Activated CD4-positive, alpha-beta T cell treated with anti-CD3 and anti-CD28 coated beads, Interleukin-2, amount 50 U/mL, for 16 hours (primary cell): ENCODE data around the gene KYAT1.

Experiments used
- DNase-seq: peaks from one replicate; pipeline ENCODE4 v3.0.0-alpha.2; 2020

KYAT1 gene

DNA sequence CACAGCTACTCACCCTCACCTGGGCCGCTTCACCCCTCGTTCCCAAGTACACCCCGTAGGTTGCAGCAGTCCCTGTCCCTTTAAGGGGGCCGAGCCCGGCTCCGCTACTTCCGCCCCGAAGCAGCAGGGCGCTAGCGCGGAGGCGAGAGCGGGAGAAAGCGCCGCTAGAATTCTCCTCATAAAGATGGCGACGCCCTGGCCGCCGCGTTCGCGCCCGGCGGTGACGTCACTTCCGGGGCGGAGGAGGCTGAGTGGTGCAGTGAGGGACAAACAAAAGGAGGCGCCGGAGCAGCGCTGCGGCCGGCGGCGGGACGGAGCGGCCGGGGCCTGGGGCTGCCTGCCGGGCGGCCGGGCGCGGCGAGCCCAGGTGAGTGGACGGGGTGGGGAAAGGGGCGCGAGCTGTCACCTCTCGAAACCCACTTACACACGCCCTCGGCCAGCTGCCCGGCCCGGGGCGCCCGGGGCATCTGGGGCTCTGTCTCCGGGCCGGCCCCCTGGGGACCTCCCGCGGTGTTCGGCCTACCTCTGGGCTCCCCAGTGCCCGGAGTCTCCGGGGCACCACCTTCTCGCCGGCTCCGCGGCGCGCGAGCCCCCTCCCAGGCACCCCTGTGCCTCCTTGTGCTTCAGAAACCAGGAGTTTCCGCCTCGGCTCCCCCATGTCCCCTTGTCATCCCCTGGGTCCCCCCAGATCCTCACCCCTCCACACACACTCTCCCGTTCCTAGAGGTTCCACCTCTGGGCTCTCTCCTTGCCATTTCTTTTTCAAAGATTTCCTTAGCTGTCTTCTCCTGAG, at the start of gene KYAT1, which contains the start of gene LRRC8A:
Gene KYAT1, minus strand, starts transcription at position 67 of the 793 bp plus-strand sequence. CDS start 36,545 bp downstream, outside the sequence.
Gene LRRC8A, plus strand, starts transcription at position 250 of the 793 bp plus-strand sequence. CDS start 25,032 bp downstream, outside the sequence.
- DNase-seq = peak; percentile 98

DNA sequence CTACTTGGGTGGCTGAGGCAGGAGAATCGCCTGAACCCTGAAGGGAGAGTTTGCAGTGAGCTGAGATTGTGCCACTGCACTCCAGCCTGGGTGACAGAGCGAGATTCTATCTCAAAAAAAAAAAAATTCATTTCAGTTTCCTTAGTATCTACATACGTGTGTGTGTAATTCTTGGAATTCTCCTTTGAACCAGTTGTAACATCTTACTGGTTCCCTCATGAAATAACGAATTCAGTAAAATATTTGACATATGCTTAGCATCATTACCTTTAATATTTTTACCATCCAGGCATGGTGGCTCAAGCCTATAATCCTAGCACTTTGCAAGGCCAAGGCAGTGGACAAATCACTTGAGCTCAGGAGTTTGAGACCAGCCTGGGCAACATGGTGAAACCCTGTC, 47.8 kb upstream of the KYAT1 start:
- no peak for DNase-seq

DNA sequence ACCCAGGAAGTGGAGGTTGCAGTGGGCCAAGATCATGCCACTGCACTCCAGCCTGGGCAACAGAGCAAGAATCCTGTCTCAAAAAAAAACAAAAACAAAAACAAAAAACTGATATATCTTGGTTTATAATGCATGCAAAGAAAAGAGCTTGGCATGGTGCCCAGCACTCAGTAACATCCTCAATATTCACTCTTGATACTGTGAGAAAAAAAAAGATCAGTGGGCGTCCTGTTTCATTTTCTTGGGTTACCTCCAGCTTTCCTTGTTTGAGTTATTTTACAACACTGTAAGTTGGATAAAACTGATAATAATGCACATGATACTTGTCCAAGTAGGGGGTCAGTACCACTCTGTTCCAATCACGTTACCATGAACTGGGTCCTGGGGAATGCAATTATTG, 46.9 kb upstream of the KYAT1 start:
- DNase-seq = no peak

GRCh38 chr9:128927731-128928411, 46.1 kb upstream of the KYAT1 start:
- peak; percentile 44 for DNase-seq

- no peak for DNase-seq
Measured at GRCh38 chr9:128923493-128923883, 41.7 kb upstream of the KYAT1 start.

DNA sequence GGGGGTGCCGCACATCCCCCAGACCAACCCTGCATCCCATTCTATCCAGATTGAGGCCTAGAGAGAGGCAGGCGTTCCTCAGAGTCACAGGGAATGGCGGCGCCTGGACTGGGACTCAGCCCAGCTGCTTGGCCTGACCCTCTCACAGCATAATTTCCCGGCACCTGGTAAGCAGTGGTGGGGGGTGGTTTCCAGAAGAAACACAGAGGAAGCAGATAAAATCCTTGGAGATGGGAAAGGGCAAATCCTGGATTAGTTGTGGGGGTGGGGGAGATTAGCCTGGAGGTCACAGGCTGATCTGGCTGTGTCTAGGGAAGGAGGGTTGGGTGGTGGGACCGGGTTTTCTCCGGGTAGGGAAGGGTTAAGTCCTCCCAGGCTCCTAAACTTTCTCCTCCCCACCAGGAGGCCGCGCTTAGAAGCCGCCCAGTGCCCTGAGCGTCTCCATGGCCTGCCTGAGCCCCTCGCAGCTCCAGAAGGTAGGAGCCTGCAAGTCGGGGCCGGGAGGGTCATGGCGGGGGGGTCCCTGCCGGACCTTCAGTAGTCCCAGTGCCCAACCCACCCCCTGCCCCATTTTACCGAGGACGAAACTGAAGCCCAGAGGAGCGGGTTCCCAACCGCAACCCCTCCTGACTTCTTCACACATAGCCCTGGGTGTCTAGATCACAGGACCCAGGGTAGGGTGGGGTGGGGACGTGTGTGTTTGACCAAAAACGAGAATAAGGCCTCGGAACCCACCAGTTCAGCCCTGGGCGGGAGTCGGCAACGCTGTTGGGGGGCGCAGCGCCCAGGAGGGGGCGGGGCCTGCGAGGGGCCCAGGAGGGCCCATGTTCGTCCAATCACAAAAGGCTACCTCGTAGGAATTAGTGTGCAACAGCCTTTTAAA, 40.4 kb upstream of the KYAT1 start:
- no peak for DNase-seq

GRCh38 chr9:128920381-128921058, 38.8 kb upstream of the KYAT1 start, which contains the start of gene PHYHD1:
Gene PHYHD1 (plus strand): TSS chr9:128920982. CDS start chr9:128922324, 1,342 bp downstream.
- DNase-seq = no peak

DNA sequence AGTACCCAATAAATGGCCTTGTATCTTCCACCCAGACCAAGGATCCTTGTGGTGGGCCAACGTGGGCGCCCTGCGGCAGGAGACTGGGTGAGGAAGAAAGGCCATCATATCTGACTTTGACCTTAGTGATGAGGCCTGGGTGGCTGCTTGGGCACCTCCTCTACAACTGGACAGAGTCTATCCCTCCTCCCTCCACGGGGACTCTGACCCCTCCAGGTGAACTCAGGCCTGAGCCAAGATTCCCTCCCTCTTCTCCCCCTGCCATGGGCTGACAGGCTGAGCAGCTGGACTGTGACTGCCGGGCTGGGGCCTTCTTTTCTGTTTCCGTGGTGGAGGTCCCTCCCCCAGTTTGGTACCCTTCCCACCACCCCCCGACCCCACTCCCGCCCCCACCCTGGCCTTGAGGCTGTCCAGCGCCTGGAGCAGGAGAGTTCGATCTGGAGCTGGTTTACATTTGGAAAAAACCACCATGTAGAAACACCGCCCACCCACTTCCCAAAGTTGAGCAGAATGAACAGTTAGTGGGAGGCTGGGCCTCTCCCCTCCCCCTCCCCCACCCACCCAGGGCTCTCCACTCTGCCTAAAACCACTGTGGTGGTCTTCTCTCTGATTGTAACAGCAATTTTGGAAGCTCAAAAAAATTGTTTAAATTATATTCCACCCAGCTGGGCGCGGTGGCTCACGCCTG, 37.8 kb upstream of the KYAT1 start:
- DNase-seq = no peak

DNA sequence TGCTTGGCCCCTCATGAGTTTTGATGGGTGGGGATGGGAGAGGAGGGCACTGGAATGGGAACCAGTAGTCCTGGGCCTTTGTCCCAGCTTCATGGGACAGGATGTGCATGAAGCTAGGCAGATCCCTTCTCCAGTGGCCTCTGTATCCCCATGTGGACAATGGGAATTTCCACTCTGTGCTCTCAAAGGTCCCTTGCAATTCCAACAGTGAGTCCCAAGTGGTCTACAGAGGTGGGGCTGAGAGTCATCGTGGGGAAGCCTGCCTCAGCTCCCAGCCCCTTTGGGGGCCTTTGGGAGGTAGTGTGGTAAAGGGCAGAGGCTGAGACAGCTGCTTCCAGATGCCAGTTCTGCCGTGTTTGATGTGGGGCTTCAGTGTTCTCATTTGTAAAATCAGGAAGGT, 37.2 kb upstream of the KYAT1 start:
- no peak for DNase-seq

GRCh38 chr9:128917151-128917849, 35.5 kb upstream of the KYAT1 start:
- DNase-seq = no peak

DNA sequence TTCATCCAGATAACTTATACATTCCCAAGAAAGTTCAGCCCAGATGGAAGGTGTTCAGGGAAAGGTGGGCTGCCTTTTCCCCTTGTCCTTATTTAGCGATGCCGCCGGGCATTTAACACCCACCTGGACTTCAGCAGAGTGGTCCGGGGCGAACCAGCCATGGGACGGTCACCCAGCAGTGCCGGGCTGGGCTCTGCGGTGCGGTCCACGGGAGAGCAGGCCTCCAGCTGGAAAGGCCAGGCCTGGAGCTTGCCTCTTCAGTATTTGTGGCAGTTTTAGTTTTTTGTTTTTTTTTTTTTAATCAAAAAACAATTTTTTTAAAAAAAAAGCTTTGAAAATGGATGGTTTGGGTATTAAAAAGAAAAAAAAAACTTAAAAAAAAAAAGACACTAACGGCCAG, 35.0 kb upstream of the KYAT1 start:
- no peak for DNase-seq

- no peak for DNase-seq
Measured at GRCh38 chr9:128916204-128916603, 34.5 kb upstream of the KYAT1 start.

- no peak for DNase-seq
Measured at GRCh38 chr9:128913995-128914772, 32.4 kb upstream of the KYAT1 start.

- no peak for DNase-seq
Measured at GRCh38 chr9:128913048-128913900, 31.5 kb upstream of the KYAT1 start.

DNA sequence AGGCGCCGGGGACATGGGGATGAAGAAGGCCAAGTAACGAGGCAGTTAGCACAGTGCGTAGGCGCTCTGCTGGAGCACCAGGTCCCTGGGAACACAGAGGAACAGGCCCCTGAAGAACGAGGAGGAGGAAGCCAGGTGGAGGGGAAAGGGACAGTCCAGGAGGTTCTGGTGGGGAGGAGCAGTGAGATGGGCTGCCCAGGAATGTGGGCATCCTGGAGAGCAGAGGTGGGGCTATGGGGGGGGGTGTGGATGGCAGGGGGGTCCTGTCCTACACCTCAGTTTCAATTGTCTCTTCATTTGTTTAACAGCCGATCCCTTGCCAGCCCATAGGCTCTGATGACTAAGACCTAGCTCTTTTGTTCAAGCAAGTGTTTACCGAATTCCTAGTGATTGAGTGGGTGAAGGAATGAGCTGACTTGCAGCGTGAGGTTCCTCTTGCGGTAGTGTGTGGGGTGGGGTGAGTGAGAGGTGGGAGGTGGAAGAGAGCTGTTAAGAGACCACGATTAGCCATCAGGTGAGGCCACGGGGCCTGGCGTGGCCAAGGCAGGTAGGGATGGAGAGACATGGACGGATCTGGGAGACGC, 30.6 kb upstream of the KYAT1 start:
- DNase-seq = no peak

DNA sequence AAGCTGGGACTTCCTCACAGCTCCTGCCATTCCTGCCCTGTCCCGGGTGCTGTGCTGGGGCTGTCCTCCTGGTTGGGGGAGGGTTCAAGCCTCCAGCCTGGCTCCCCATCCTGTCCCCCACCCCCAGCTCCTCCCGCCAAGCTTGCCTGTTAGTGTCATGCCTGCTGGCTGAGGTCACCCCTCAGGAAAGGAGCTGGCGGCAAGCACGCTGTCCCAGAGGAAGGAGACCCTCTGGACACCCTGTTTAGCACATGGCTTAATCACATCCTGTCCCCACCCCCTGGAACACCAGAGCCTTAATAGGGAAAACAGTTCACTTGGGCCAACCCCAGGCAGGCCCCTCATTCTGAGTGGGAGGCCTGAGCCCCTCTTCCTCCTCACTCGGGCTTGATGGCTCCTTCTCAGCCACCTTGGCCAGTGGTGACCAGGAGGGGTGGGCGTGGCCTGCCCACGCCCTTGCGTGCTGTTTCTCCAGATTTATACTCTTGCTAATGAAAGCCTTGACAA, 29.8 kb upstream of the KYAT1 start:
- DNase-seq = no peak

DNA sequence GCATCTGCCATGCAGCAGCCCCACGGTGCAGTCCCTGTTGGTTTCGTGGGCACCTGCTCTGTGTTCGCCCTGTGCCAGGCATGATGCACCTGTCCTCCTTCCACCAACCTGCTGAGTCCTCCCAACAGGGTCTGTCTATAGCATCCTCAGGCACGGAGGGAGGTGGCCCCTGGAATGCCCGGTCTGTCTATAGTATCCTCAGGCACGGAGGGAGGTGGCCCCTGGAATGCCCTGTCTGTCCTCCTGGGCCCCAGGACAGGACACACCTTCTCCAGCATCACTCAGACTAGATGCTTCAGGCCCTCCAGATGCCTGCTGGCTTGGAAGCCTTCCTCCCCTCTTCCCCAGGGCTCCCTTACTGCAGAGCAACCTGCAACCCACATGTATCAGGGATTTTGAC, 29.2 kb upstream of the KYAT1 start:
- DNase-seq = no peak

DNA sequence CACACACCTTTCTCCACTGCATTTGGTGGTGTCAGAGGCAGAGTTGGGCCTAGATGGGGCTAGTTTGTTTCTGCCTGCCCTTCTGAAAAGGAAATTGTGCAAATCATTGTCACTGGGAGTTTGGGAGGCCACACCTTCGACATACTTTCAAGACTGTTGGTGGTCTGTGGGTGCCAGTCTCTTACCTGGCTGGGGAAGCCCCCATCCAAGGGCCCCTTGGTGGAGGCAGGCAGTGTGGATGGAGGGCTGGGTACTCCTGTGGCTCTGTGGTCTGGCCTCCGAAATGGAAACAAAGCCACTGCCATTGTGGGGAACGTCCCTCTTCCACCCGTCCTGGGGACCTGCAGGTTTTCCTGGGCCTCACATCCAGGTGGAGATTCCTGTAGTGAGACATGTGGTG, 28.1 kb upstream of the KYAT1 start:
- no peak for DNase-seq

DNA sequence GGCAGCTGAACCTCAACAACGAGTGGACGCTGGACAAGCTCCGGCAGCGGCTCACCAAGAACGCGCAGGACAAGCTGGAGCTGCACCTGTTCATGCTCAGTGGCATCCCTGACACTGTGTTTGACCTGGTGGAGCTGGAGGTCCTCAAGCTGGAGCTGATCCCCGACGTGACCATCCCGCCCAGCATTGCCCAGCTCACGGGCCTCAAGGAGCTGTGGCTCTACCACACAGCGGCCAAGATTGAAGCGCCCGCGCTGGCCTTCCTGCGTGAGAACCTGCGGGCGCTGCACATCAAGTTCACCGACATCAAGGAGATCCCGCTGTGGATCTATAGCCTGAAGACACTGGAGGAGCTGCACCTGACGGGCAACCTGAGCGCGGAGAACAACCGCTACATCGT, 26.6 kb upstream of the KYAT1 start:
- DNase-seq = no peak
